HCT116 (cell line): Measurements from ENCODE around the gene TSPAN11. TPM values are rescaled to one million over a fixed set of nuclear protein-coding genes. Genes with fewer than 3 reads are reported as not detected.
"Not testable (repeated sequence)": the region's sequence is repeated elsewhere in the genome, so short reads cannot be mapped to it uniquely, and the experiment has no call there.

Experiments
- ATAC-seq: fragments of 200-7000 bp; cut with Tn5 transposase; 2 replicates; pipeline ENCODE4 v1.9.1; 2020; ENCODE audit warnings: mild to moderate bottlenecking, moderate library complexity
- BruUV-seq: library from RNA; stranded (reverse); fragments of 400-500 nt; replicated peaks from 2 replicates; lab custom pipeline; 2021; lab: Mats Ljungman, UMichigan
- CTCF ChIA-PET: fragments of 300-600 bp; sonication (Branson Sonifier 250); formaldehyde crosslinking; loops from one replicate; lab custom pipeline; 2021; ENCODE audit warnings: antibody characterized with exemption; lab: Charles Lee
- POLR2A ChIA-PET: fragments of 300-600, 350-600 bp; sonication (Branson Sonifier 250); formaldehyde crosslinking; loops from one replicate; lab custom pipeline; 2021; ENCODE audit warnings: antibody characterized with exemption; lab: Charles Lee
- RAD21 ChIA-PET, 2 experiments: fragments of 300-600 bp; sonication (Branson Sonifier 250); formaldehyde crosslinking; loops; one replicate each; lab custom pipeline; 2023; ENCODE audit warnings: low total read pairs in 2 of 2; ENCODE audit not compliant: uncharacterized antibody in 2 of 2, unreplicated experiment in 2 of 2, low non-redundant PET in 1 of 2; lab: Charles Lee
- DNase-seq: peaks from one replicate; pipeline ENCODE4 v3.0.0-alpha.2; 2010; ENCODE audit warnings: low read depth, low spot score
- H2AFZ ChIP-seq: fragments of 200-600 bp; shearing (Covaris generic), sonication (generic); 2 replicates; pipeline ENCODE4 v1.6.1; 2017; ENCODE audit warnings: low read depth, mixed run types, mixed read lengths, antibody characterized with exemption, low read length; ENCODE audit not compliant: poor library complexity, severe bottlenecking
- H3K27ac ChIP-seq: 2 replicates; pipeline ENCODE4 v1.5.1; 2012; ENCODE audit warnings: low read depth, low read length
- H3K27me3 ChIP-seq: fragments of 200-600 bp; sonication (generic); 2 replicates; pipeline ENCODE4 v1.6.1; 2016; ENCODE audit warnings: mixed run types, low read length, mixed read lengths; ENCODE audit not compliant: insufficient read depth
- H3K36me3 ChIP-seq, 2 experiments: fragments of 200-500 bp in 1 of 2; fragments of 200-600 bp in 1 of 2; sonication (Bioruptor generic) in 1 of 2; sonication (generic) in 1 of 2; 2 replicates each; pipeline versions ENCODE4 v1.5.1 to v1.6.1; 2014 to 2016; ENCODE audit warnings: low read length in 2 of 2, inconsistent platforms in 1 of 2, mixed read lengths in 1 of 2, mixed run types in 1 of 2; ENCODE audit not compliant: insufficient read depth in 2 of 2, control insufficient read depth in 1 of 2
- H3K4me1 ChIP-seq, 2 experiments: fragments of 200-600 bp in 1 of 2; sonication (generic) in 1 of 2; 2 replicates each; pipeline versions ENCODE4 v1.5.1 to v1.6.1; 2012 to 2017; ENCODE audit warnings: low read length in 2 of 2, inconsistent platforms in 1 of 2, mild to moderate bottlenecking in 1 of 2, mixed read lengths in 1 of 2, mixed run types in 1 of 2, moderate library complexity in 1 of 2; ENCODE audit not compliant: insufficient read depth in 2 of 2, control insufficient read depth in 1 of 2
- H3K4me2 ChIP-seq: fragments of 200-600 bp; sonication (generic); 2 replicates; pipeline ENCODE4 v1.6.1; 2017; ENCODE audit warnings: mixed run types, low read length, mixed read lengths
- H3K4me3 ChIP-seq, 2 experiments: fragments of 200-600 bp in 1 of 2; sonication (generic) in 1 of 2; replicated peaks in 1 of 2; 2 replicates each; pipeline ENCODE4 v1.5.1; 2011 to 2016; ENCODE audit warnings: low read length in 2 of 2, control low read depth in 1 of 2, low read depth in 1 of 2, mild to moderate bottlenecking in 1 of 2, mixed read lengths in 1 of 2, mixed run types in 1 of 2
- H3K79me2 ChIP-seq: fragments of 200-600 bp; sonication (generic); 2 replicates; pipeline ENCODE4 v1.6.1; 2017; ENCODE audit warnings: mild to moderate bottlenecking, mixed run types, low read length, moderate library complexity, mixed read lengths; ENCODE audit not compliant: insufficient read depth
- H3K9ac ChIP-seq: fragments of 200-600 bp; sonication (generic); 2 replicates; pipeline ENCODE4 v1.6.1; 2016; ENCODE audit warnings: low read length, mixed read lengths
- H3K9me2 ChIP-seq: fragments of 200-600 bp; sonication (generic), shearing (Covaris generic); 2 replicates; pipeline ENCODE4 v1.6.1; 2017; ENCODE audit warnings: mixed run types, mild to moderate bottlenecking, moderate library complexity; ENCODE audit not compliant: insufficient read depth
- H3K9me3 ChIP-seq, 2 experiments: fragments of 200-500 bp in 1 of 2; fragments of 200-600 bp in 1 of 2; sonication (Bioruptor generic) in 1 of 2; sonication (generic) in 1 of 2; 2 replicates each; pipeline ENCODE4 v1.6.1; 2014 to 2017; ENCODE audit warnings: low read length in 2 of 2, mixed read lengths in 2 of 2, inconsistent platforms in 1 of 2, low read depth in 1 of 2, mild to moderate bottlenecking in 1 of 2, mixed run types in 1 of 2, moderate library complexity in 1 of 2; ENCODE audit not compliant: control insufficient read depth in 1 of 2, insufficient read depth in 1 of 2
- H4K20me1 ChIP-seq: fragments of 200-600 bp; sonication (generic), shearing (Covaris generic); 2 replicates; pipeline ENCODE4 v1.6.1; 2017; ENCODE audit warnings: mixed run types, mild to moderate bottlenecking, moderate library complexity; ENCODE audit not compliant: insufficient read depth
- REST ChIP-seq: IDR thresholded peaks from 2 replicates; pipeline ENCODE4 v1.6.1; 2012; ENCODE audit warnings: low read depth
- ZFX ChIP-seq: fragments of 450-650 bp; IDR thresholded peaks from 2 replicates; pipeline ENCODE4 v1.6.1; 2017
- intact Hi-C: fragments of 100-400 bp; cut with micrococcal nuclease; formaldehyde crosslinking; loops from 2 replicates; pipeline ENCODE4 v1.10.0; 2022
- total RNA-seq: library from RNA; stranded (reverse); gene quantifications from one replicate; pipeline ENCODE4 v1.2.1, GENCODE V29; 2021; ENCODE audit not compliant: unreplicated experiment
- TF ChIP-seq, protein P1 (sequence below), 3 experiments: fragments of 200-600 bp in 1 of 3; sonication (generic) in 1 of 3; IDR thresholded peaks in 2 of 3; conservative IDR thresholded peaks in 1 of 3; 2 replicates each; pipeline ENCODE4 v1.5.1; 2012 to 2017; ENCODE audit warnings: low read depth in 2 of 3, low read length in 2 of 3, antibody characterized with exemption in 1 of 3, borderline replicate concordance in 1 of 3, control low read depth in 1 of 3, mild to moderate bottlenecking in 1 of 3, mixed read lengths in 1 of 3, mixed run types in 1 of 3, moderate library complexity in 1 of 3; ENCODE audit not compliant: insufficient read depth in 1 of 3

The TSPAN11 gene
- total RNA-seq, 1 experiment from 2014 or later: not detected

- TF ChIP-seq REST: no peak
Measured at GRCh38 chr12:31011336-31011735, 84.8 kb downstream of the TSPAN11 start (continued).

DNA sequence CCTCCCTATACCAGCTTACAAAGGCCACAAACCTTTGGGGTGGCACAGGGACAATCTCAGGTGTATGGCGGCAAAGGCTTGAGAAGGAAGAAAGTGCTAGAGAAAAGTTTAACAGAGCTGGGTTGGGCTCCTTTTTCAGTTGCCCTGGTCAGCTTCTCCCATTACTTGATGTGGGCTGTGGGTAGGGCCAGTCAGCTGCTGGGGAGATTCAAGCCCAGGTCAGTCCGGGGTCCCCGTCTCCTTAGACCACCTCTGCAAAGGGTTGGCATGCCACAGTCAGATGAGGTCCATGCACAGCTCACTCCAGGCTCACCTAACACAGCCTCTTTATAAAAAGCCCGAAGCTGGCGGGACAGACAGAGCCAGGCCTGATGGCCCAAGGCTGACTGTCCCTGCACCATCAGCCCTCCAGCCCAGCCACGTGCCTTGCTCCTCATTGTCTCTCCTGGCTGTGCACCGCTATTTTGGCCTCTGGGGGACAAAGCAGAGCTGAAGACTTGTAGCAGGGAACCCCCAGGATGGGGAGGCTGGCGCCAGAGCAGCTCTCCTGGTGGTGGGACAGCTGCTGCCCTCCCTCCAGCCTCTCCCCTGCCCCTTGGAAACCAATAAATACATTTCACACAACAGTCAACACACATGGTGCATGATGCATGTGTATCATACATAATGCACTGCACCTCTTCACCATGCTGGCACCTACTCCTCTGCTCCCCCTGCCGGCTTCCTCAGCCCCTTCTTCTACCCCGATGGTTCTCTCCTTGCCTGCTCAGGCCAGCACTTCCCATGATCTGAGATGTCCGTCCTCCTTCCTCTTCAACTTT is 85.4 kb downstream of the TSPAN11 start:
- TF ChIP-seq, protein P1, sequence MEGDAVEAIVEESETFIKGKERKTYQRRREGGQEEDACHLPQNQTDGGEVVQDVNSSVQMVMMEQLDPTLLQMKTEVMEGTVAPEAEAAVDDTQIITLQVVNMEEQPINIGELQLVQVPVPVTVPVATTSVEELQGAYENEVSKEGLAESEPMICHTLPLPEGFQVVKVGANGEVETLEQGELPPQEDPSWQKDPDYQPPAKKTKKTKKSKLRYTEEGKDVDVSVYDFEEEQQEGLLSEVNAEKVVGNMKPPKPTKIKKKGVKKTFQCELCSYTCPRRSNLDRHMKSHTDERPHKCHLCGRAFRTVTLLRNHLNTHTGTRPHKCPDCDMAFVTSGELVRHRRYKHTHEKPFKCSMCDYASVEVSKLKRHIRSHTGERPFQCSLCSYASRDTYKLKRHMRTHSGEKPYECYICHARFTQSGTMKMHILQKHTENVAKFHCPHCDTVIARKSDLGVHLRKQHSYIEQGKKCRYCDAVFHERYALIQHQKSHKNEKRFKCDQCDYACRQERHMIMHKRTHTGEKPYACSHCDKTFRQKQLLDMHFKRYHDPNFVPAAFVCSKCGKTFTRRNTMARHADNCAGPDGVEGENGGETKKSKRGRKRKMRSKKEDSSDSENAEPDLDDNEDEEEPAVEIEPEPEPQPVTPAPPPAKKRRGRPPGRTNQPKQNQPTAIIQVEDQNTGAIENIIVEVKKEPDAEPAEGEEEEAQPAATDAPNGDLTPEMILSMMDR (IDR thresholded peaks at IDR 0.05 in 2 of 3, conservative IDR thresholded peaks at IDR 0.05 in 1 of 3; ENCODE audit: borderline replicate concordance in 1 of 3, insufficient read depth in 1 of 3, low read depth in 2 of 3, low read length in 2 of 3): peak in 2 of 3 experiments; percentile 27 to 38; a peak in 4 of 6 replicates
- TF ChIP-seq ZFX: no peak
- POLR2A ChIA-PET: no interaction called here
- Histone ChIP-seq H3K27ac (no peak overlapping the region), H3K9me2 (no peaks in the 10 kb centered on the region), H3K9ac (no peak overlapping the region), H3K9me3 (no peaks in the 10 kb centered on the region), H3K36me3 (no peaks in the 10 kb centered on the region), H3K4me3 (no peak overlapping the region), H3K27me3 (no peaks in the 10 kb centered on the region), H4K20me1 (no peaks in the 10 kb centered on the region), H3K4me1 (no peaks in the 10 kb centered on the region), H2AFZ (no peak overlapping the region), H3K4me2 (no peak overlapping the region), H3K79me2 (no peaks in the 10 kb centered on the region)
- CTCF ChIA-PET: interaction anchor here (1.2 kb wide), 1 partner anchor 161 kb away, joined by 4 read pairs; no protein-coding TSS in a partner anchor
- no TSS peak for BruUV-seq
- intact Hi-C loops: no loop called here
- RAD21 ChIA-PET: no interaction called here
- DNase-seq (no peak), ATAC-seq (peak; percentile 88)

GRCh38 chr12:31012567-31012891 is 86.0 kb downstream of the TSPAN11 start:
- CTCF ChIA-PET: interaction anchor here (1.2 kb wide), 1 partner anchor 161 kb away, joined by 4 read pairs; no protein-coding TSS in a partner anchor
- BruUV-seq, H3K9me3 ChIP-seq, H3K36me3 ChIP-seq, DNase-seq, H3K4me1 ChIP-seq, ATAC-seq, H4K20me1 ChIP-seq, RAD21 ChIA-PET, H3K9me2 ChIP-seq, H3K9ac ChIP-seq, H3K27me3 ChIP-seq, H3K79me2 ChIP-seq, H3K4me2 ChIP-seq, intact Hi-C loops, H2AFZ ChIP-seq, H3K4me3 ChIP-seq, H3K27ac ChIP-seq, POLR2A ChIA-PET: not testable (repeated sequence)
